Stimulated activated CD4-positive, alpha-beta T cell treated with anti-CD3 and anti-CD28 coated beads, Interleukin-1b, Interleukin-23, amount 100 ng/mL, for 1 hour (primary cell): ENCODE data around the gene GLA.

Experiments used
- DNase-seq, 2 donors: peaks; one replicate each; pipeline ENCODE4 v3.0.0-alpha.2; 2020; ENCODE audit warnings: low read depth in 2 of 2

The GLA gene

DNA sequence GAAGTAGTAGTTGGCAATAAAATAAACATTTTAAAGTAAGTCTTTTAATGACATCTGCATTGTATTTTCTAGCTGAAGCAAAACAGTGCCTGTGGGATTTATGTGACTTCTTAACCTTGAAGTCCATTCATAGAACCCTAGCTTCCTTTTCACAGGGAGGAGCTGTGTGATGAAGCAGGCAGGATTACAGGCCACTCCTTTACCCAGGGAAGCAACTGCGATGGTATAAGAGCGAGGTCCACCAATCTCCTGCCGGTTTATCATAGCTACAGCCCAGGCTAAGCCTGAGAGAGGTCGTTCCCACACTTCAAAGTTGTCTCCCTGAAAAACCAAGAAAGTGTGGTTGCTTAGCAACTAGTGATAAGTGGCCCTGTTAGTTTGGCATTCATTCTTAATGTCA is 9.9 kb downstream of the GLA start:
- DNase-seq: no peak

DNA sequence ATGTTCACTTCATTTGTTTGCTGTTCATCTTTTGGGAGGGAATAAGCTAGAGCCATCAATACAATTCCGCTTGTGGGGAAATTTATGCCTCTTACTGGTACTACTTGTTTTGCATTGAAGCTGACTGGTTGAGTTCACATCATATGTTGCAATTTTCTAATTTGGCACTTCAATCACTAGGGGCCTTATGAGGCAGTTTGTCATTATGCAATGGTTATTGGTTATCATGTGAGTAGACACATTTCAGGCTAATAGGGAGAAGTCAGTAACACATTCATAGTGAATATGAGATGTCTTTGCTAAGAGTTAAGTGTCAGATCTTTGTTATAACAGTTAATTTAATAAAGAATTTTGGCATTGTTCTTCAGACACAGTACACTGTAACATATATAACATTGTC is 11.9 kb downstream of the GLA start:
- DNase-seq: no peak

DNA sequence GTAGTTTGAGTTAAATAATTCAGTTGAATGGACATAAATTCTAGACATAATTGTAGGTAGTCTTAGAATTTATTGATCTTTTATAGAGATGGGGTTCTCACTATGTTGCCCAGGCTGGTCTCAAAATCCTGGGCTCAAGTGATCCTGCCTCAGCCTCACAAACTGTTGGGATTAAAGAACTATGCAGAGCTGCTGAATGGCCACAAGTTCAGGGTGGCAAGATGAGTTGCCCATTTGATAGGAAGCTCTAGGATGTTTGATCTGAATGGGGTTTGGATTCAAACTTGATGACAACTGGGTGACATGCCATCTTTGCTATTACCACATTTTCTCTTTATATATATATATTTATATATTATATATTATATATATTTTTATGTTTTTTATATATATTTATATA is 13.4 kb downstream of the GLA start:
- DNase-seq: no peak

DNA sequence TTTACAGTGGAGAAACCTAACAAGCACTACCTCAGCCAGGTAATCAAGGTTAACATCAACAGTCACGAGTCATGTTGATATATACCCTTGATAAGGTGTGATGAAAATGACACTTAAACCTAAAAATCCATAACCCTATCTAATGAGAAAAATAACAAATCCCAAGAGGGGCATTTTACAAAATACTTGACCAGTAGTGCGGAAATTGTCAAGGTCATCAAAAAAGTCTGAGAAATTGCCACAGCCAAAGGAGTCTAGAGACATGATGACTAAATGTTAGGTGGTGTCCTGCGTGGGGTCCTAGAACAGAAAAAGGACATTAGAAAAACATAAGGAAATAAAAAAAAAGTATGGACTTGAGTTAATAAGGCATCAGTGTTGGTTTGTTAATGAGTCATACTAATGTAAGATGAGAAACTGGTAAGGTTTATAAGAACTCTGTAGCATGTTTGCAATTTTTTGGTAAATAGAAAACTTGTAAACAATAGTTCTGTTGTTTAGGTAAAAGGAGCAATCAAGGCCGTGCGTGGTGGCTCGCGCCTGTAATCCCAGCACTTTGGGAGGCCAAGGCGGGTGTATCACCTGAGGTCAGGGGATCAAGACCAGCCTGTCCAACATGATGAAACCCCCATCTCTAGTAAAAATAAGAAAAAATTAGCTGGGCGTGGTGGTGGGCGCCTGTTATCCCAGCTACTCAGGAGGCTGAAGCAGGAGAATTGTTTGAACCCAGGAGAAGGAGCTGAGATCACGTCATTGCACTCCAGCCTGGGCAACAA is 14.0 kb downstream of the GLA start:
- DNase-seq: no peak

DNA sequence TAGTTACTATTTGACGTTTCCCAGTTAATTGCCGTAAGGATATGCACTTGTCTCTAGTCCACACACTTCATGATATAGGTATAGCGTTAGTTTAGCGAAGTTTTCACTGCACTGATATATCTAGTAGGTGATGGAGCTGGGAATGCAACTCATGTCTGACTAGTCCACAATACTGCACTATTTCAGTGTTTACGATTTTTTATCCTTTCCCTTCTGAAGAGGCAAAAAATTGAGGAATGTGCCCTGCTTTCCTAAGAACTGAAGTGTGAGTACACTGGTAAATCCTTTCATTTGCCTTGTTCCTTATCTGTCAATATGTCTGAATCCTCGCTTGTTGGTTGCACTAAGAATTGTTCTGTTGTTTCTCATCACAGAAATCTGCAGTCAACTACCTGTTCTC is 15.9 kb downstream of the GLA start:
- DNase-seq: no peak

DNA sequence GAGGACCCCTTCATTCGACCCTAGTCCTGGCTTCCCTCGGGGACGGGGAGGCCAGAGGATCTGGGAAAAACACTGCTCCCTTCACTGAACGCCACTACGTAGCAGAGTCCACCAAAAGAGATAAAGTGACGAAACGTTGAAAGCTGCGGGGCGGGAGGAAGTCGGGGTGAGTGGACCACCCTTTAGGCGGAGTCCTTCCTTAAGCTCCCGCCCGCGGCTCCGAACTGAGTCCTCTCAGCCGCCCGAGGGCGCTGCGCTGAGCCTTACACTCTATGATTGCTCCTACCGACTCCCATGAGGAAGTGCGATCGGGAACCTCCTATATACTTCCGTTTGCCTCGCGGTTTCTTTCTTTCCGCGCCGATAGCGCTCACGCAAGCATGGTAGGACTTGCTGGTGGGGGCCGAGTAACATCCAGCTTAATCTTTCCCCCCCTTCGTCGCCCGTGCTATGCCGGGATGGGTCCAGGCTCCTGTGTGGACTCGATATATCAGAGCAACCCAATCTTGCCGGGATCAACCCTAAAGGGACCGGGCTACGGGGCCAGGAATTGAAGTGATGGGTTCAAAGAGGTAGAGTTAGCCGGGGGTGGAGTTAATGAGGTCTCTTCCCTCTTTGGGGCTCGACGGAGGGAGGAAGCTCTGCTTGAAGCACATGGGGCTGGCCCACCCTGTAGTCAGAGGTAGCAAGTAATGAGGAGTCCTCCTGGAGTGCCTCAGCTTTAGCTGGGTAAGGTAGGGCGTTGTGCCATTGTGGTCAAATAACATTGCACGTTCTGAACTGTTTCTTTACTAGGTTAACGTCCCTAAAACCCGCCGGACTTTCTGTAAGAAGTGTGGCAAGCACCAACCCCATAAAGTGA is 16.8 kb downstream of the GLA start, which contains the start of gene RPL36A:
RPL36A (plus strand) TSS at position 348 of the 862 bp plus-strand sequence; CDS start at position 381, 33 bp downstream.
- peak; percentile 32 to 55 for DNase-seq

DNA sequence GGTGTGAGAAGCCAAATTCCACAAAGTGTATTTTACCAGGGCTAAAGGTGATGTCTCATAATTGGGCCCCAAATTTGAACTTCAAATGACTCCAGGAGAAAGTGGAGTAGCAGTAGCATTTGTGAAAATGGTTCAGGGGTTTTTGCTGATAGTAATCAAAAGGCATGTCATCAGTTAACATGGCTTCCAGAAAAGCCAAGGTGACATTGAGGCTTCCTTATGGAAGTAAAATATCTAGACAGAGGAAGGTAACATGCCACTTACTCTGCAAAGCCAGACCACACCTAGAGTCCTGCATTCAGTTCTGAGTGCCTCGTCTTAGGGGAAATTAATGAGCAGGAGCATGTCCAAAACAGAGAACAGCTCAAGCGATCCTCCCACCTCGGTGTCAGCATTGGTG is 19.1 kb downstream of the GLA start:
- DNase-seq: no peak

DNA sequence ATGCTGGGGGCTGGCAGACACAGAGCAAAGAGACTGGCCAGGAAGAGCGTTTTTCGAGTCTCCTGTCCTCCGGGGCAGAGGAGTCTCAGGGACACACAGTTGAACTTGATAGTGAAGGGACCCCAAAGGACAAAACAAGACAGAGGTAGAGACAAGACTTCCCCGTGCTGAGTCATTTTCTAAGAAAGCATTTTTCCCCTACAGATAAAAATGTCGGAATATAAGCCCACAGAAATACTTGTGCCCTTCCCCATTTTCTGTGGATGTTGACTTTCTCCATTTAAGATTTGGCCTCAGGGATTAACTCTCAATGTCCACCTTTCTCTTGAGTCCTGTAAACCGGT is 21.2 kb downstream of the GLA start:
- DNase-seq: no peak

DNA sequence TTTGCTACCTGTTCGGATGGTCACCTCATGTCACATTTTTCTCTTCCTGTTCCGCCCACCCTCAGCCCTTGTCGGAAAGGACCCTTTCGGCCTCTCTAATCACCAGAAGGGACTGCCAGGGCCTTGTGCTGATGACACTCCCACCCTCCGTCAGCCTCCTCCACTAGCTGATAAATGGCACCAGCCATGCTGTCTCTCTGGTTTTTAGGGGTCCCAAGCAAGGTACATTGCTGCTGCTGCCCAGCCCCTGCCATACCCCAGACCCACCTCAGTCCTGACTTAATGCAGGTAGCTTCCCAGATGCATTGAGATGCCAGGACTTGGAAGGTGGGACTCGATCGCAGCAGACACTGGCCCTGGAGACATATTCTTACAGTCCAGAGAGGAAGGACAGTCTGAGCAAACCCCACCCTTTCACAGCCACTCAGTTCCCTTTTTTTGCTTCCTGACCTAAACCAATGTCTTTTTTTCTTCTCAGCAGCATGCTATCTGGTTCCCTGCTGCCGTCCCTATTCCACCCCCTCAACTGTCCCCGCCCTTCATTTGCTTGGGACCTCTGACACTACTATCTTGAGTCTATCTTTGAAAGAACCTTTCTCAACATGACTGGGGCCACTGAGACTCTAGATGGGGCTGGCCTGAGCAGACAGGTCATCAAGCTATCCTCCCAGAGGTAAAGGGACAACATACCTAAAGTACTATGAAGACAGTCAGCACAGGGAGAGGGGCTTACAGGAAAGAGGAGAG is 21.8 kb downstream of the GLA start, which contains the start of gene BTK:
BTK (minus strand) TSS at position 397 of the 747 bp plus-strand sequence. CDS start 10,907 bp downstream, outside the sequence.
- DNase-seq: no peak

DNA sequence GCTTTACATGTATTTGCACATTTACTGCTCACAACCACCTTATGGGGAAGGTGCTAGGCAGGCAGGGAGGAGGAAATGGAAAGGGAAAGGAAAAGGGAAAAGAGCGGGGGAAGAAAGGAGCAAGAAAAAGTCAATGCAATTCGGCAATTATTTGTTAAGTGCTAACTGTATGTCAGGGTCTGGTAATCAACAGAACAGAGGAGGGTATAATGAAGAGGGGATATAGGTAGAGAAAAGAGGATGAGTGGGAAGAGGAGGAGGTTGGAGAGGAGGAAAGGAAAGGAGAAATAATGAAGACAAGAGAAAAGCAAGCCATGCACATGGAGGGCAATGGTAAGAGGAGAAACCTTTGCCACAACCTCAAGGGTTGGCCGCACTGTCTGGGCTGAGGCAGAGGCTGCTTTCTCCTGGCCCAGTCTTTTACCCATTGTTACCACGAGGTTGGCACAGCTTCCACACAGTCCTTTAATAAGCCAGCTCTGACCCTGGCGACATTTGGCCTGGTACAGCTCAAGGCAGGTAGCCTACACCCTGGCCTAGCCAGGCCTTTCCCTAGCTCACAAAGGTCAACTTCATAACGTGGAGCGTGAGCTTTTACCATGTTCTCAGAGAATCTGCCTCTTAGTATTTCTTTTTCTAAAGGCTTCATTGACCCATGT is 22.6 kb downstream of the GLA start:
- no peak for DNase-seq

DNA sequence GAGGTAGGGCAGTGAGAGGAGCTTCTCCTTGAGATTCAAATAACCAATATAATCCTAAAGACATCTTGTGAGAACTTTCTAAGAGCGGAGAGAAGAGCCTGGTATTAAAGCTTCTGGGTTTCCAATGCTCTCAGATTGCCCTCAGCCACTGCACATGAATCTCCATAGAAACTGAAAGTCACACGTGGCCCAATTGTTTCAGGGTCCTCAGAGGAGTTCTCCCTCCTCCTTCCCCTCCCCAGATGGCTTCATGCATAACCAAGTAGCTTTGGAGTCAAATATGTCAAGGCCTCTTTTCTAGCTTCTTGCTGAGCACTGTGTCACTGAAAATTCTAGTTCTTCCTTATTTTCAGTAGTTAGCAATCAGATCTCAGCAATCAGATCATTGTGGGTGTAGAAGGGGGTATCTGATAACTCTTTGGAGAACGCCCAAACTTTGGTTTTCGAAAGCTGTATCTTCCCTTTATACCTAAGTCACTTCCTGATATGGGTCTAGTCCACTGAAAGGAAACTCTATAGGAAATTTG is 24.0 kb downstream of the GLA start:
- DNase-seq: no peak

DNA sequence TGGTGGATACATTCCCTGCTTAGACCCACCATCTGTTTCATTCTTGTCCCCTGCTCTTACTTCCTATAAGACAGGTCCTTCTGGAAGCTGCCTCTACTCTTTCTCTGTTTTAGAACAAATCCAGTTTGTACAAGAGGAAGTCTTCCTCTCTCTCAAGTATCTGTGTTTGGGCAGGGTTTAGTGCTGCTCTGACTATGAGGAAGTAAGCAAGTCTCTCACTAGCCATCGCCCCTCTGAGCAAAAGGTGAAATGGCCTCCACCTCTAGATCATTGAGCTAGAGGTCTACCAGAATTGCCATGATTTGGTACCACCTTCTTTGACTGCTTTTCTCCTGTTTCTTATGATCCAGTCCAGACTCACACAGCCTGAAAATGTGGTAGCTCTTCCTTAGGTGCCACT is 30.2 kb downstream of the GLA start:
- no peak for DNase-seq

DNA sequence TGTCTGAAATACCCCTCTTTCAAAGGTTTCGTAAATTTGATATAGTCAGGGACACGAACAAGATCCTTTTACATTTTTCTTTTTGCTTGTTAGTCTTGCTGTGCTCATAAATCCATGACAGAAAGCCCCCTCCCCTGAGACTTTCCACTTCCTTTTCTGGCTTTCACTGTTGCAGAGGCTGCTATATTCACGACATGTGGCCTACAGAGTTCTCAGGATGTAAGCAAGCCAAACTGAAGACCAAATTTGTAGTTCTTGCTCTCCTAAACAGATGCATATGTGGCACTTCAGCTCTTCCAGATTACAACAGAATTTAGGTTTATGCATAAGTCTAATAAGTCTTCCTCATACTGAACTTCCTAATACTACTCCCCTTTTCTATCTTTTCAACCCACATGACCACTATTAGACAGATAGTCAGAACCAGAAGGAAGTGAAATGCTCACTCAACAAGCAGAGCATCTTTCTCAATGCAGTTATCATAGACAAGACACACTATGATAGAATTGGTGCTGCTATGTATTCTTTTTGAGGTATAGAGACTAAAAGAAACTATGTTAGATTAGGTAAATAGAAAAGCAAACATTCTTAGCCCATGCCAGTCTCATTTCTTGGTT is 36.7 kb downstream of the GLA start:
- no peak for DNase-seq

DNA sequence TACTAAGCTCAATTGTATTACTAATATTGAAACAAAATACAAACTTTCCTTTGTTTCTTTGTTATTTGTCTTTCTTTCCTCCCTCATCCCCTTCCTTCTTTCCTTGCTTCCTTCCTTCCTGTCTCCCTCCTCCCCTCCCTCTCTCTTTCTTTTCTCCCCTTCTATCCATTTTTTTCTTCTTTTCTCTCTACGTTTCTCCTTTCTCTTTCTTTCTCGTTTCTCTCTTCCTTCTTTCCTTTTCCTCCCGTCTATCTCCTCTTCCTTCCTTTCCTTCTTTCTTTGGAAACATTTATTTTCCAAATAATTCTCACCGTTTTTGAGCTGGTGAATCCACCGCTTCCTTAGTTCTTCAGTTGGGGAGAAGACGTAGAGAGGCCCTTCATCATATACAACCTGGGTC is 38.0 kb downstream of the GLA start:
- DNase-seq: no peak

DNA sequence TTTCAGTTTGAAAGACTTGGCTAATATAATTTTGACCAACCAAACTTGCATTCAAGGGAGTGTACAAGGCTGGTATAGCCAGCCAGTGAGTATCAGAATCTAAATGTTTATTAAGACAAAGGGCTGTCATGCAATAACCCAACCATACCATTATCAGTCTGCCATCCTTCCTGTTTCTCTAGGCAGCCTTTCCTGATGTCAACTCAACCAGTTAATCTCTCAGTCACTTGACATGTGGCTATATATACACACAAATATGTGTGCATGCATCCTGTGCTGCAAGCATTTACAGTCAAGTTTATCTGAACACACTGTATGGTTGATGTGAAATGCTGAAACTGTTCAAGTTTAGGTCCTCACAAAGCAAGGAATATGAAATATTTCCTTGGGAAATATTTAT is 38.9 kb downstream of the GLA start:
- no peak for DNase-seq

DNA sequence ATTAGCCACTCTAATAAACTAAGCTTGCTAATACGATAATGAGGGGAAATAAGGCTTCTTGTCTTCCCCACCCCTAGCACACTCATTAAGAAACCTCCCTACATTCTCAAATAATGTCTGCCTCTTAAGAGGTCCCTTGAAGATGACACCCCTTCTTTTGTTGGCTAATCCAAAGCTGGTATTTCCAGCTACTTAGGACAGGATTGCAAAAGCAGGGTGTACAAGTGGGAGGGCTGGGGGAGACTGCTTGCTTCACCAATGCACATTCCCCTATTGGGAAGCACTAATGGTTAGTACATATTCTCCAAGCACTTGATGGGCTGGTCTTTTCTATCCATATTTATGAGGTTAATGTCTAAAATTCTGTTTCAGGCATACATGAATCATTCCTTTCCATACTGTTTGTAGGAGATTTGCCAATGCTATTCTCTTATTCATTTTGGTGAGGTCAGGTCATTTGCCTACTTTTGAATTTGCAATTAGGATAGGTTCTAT is 42.4 kb downstream of the GLA start:
- no peak for DNase-seq

DNA sequence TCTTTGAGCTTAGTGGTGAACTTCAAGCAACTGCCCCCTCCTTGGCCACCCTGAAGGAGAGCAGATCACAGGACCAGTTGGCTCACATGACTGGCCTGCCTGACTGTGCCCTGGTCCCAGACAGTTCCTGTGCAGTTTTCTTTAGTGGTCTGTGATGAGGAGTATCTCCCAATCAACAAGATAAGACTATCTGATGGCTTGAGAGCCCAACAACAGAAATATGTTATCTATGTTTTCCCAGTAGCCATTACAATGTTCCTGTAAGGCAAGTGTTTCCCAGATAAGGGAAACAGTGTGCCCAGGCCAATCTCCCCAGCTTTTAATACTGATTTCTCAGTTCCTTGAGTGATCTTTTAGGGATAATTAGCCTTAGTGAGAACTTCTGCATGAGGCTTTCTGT is 45.0 kb downstream of the GLA start:
- no peak for DNase-seq

DNA sequence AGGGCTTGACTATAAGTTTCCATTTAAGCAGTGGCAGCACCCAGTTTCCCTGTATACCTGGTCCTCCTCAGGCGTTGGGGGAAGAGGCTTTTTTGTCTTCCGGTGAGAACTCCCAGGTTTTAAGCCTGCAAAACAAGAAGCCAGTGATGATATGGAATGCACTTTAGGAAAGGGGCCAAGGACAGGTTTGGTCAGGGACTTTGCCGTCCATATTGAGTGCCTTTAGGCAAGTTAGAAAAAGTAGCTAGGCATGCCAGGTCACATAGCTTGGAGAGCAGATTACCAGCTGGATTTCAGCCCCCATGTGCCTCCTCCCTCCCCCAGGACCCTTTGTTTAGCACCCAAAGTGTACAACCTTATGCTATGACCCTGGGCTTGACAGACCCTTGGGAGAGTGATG is 45.6 kb downstream of the GLA start:
- no peak for DNase-seq

DNA sequence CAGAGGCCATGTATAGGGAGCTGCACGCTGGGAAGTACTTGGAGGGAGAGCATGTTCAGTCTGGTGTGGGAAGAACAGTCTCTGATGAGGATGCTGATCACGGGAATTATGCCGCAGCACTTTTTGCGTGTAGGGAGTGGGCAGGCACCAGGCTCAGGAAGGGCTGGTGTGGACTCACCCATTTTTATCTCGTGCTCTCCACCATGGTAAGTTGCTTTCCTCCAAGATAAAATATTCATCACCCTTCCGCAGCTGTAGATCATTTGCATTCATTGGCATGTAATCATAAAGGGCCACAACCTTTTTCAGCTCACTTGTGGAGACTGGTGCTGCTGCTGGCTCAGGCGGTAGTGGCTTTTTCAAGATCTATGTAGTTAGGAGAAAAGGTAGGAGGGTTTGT is 47.3 kb downstream of the GLA start:
- no peak for DNase-seq

DNA sequence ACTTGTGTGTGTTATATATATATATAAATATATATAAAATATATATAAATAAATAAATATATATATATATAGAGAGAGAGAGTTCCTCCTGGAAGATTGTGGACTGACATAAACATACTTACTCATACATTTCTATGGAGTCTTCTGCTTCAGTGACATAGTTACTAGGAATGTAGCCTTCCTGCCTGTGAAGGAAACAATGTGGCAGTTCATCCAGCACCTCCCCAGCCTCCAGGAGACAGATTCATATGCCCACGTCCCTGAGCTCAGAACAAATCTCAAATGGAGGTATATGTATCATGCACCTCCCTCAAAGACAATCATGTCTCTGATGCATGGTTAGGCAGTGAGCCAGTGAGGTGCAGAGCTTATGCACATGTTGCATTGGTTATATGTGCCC is 47.8 kb downstream of the GLA start:
- no peak for DNase-seq
